H1 (cell line): Measurements from ENCODE around the gene GTF2IRD1. TPM values are rescaled to one million over a fixed set of nuclear protein-coding genes. Genes with fewer than 3 reads are reported as not detected.

ENCODE experiments used
- CTCF ChIA-PET: fragments of 300-600 bp; sonication (Branson Sonifier 250); formaldehyde crosslinking; loops from one replicate; lab custom pipeline; 2021; ENCODE audit not compliant: partially characterized antibody; lab: Charles Lee
- POLR2A ChIA-PET: fragments of 300-600 bp; sonication (Branson Sonifier 250); formaldehyde crosslinking; loops from one replicate; lab custom pipeline; 2021; ENCODE audit warnings: inconsistent platforms; ENCODE audit not compliant: partially characterized antibody; lab: Charles Lee
- DNase-seq, 2 experiments: peaks; one replicate each; pipeline versions ENCODE4 v3.0.0 to v3.0.0-alpha.2; 2010 to 2022; ENCODE audit warnings: low spot score in 2 of 2, low read depth in 1 of 2, mixed read lengths in 1 of 2
- FAIRE-seq: peaks from 2 replicates; lab custom pipeline; 2011; peaks lifted over from hg19 to GRCh38; lab: Jason Lieb, UNC
- H2AFZ ChIP-seq: 2 replicates; pipeline ENCODE4 v1.8.1; 2012; ENCODE audit warnings: low read length, inconsistent platforms
- H2AK5ac ChIP-seq: 2 replicates; pipeline ENCODE4 v1.6.1; 2013; ENCODE audit warnings: low read depth, low read length
- H2BK120ac ChIP-seq: replicated peaks from 2 replicates; pipeline ENCODE3; 2013; ENCODE audit warnings: low read depth, low read length, inconsistent platforms
- H2BK12ac ChIP-seq: 2 replicates; pipeline ENCODE4 v1.6.1; 2013; ENCODE audit warnings: low read depth, low read length
- H2BK15ac ChIP-seq: 2 replicates; pipeline ENCODE4 v1.6.1; 2013; ENCODE audit warnings: low read length
- H2BK20ac ChIP-seq: 2 replicates; pipeline ENCODE4 v1.6.1; 2013; ENCODE audit warnings: low read length
- H2BK5ac ChIP-seq: 2 replicates; pipeline ENCODE4 v1.6.1; 2013; ENCODE audit warnings: low read depth, low read length
- H3K14ac ChIP-seq: 2 replicates; pipeline ENCODE4 v1.6.1; 2013; ENCODE audit warnings: inconsistent platforms; ENCODE audit not compliant: insufficient read length
- H3K18ac ChIP-seq: 2 replicates; pipeline ENCODE4 v1.6.1; 2013; ENCODE audit warnings: low read length; ENCODE audit errors: extremely low read depth
- H3K23ac ChIP-seq: 2 replicates; pipeline ENCODE4 v1.6.1; 2013; ENCODE audit warnings: inconsistent platforms; ENCODE audit not compliant: insufficient read length
- H3K23me2 ChIP-seq: 2 replicates; pipeline ENCODE4 v1.6.1; 2013; ENCODE audit warnings: low read depth, low read length
- H3K27ac ChIP-seq: 2 replicates; pipeline ENCODE4 v1.6.1; 2011; ENCODE audit warnings: low read depth, low read length, inconsistent platforms
- H3K27me3 ChIP-seq, 4 experiments: replicated peaks in 1 of 4; 1 replicate in 1 of 4; 2 replicates in 3 of 4; pipeline versions ENCODE4 v1.6.1 to v1.8.1; 2011 to 2013; ENCODE audit warnings: low read length in 3 of 4, mild to moderate bottlenecking in 3 of 4, inconsistent platforms in 2 of 4, mixed read lengths in 2 of 4, moderate library complexity in 1 of 4; ENCODE audit not compliant: control insufficient read depth in 3 of 4, insufficient read depth in 3 of 4; ENCODE audit errors: extremely low read depth in 1 of 4
- H3K36me3 ChIP-seq, 4 experiments: 2 replicates each; pipeline versions ENCODE4 v1.6.1 to v1.8.1; 2011 to 2013; ENCODE audit warnings: mild to moderate bottlenecking in 4 of 4, low read length in 3 of 4, moderate library complexity in 2 of 4, control low read depth in 1 of 4, inconsistent platforms in 1 of 4; ENCODE audit not compliant: insufficient read depth in 4 of 4, control insufficient read depth in 2 of 4
- H3K4ac ChIP-seq: replicated peaks from 2 replicates; pipeline ENCODE3; 2013; ENCODE audit warnings: low read length, low read depth, mixed read lengths, inconsistent platforms; ENCODE audit not compliant: insufficient read length
- H3K4me1 ChIP-seq, 4 experiments: replicated peaks in 1 of 4; 1 replicate in 1 of 4; 2 replicates in 3 of 4; pipeline versions ENCODE4 v1.6.1 to v1.8.1; 2011 to 2013; ENCODE audit warnings: low read length in 3 of 4, inconsistent platforms in 2 of 4, mixed read lengths in 1 of 4; ENCODE audit not compliant: insufficient read depth in 4 of 4, control insufficient read depth in 3 of 4
- H3K4me2 ChIP-seq, 2 experiments: 2 replicates each; pipeline versions ENCODE4 v1.6.1 to v1.8.1; 2011 to 2013; ENCODE audit warnings: low read depth in 2 of 2, low read length in 2 of 2, control low read depth in 1 of 2, inconsistent platforms in 1 of 2, mild to moderate bottlenecking in 1 of 2; ENCODE audit not compliant: insufficient read depth in 1 of 2
- H3K4me3 ChIP-seq, 4 experiments: fragments of 200-600, 300-600 bp in 1 of 4; sonication (generic), shearing (Covaris generic), sonication (Bioruptor Twin) in 1 of 4; 2 replicates each; pipeline versions ENCODE4 v1.5.1 to v1.8.1; 2011 to 2016; ENCODE audit warnings: low read length in 4 of 4, low read depth in 3 of 4, control low read depth in 2 of 4, inconsistent platforms in 2 of 4, mild to moderate bottlenecking in 2 of 4, mixed read lengths in 1 of 4, moderate library complexity in 1 of 4; ENCODE audit not compliant: insufficient read depth in 2 of 4; ENCODE audit errors: extremely low read depth in 1 of 4
- H3K56ac ChIP-seq: replicated peaks from 2 replicates; pipeline ENCODE3; 2013; ENCODE audit warnings: low read depth, mild to moderate bottlenecking, mixed read lengths, low read length, inconsistent platforms; ENCODE audit not compliant: insufficient read length
- H3K79me1 ChIP-seq: 2 replicates; pipeline ENCODE4 v1.6.1; 2013; ENCODE audit warnings: low read depth, low read length, control low read depth
- H3K79me2 ChIP-seq, 2 experiments: 2 replicates each; pipeline versions ENCODE4 v1.6.1 to v1.8.1; 2012 to 2013; ENCODE audit warnings: low read length in 2 of 2, mild to moderate bottlenecking in 2 of 2, inconsistent platforms in 1 of 2; ENCODE audit not compliant: insufficient read depth in 2 of 2, control insufficient read depth in 1 of 2
- H3K9ac ChIP-seq, 4 experiments: replicated peaks in 1 of 4; 1 replicate in 1 of 4; 2 replicates in 3 of 4; pipeline versions ENCODE4 v1.6.1 to v1.8.1; 2011 to 2013; ENCODE audit warnings: low read depth in 3 of 4, low read length in 3 of 4, control low read depth in 2 of 4, mild to moderate bottlenecking in 2 of 4, moderate library complexity in 2 of 4, inconsistent platforms in 1 of 4; ENCODE audit errors: extremely low read depth in 1 of 4
- H3K9me3 ChIP-seq, 2 experiments: 2 replicates each; pipeline versions ENCODE4 v1.6.1 to v1.8.1; 2012 to 2013; ENCODE audit warnings: mild to moderate bottlenecking in 2 of 2, moderate library complexity in 2 of 2, control low read depth in 1 of 2, inconsistent platforms in 1 of 2, low read depth in 1 of 2, low read length in 1 of 2, mixed read lengths in 1 of 2; ENCODE audit not compliant: insufficient read depth in 2 of 2
- H4K20me1 ChIP-seq, 2 experiments: replicated peaks in 1 of 2; 2 replicates each; pipeline versions ENCODE3 to v1.8.1; 2011 to 2013; ENCODE audit warnings: inconsistent platforms in 2 of 2, low read length in 2 of 2, mild to moderate bottlenecking in 1 of 2; ENCODE audit not compliant: insufficient read depth in 2 of 2, control insufficient read depth in 1 of 2
- H4K5ac ChIP-seq: 2 replicates; pipeline ENCODE4 v1.6.1; 2013; ENCODE audit warnings: low read length, low read depth, mixed read lengths, inconsistent platforms; ENCODE audit not compliant: insufficient read length
- H4K8ac ChIP-seq: 2 replicates; pipeline ENCODE4 v1.8.0; 2013; ENCODE audit warnings: mild to moderate bottlenecking, moderate library complexity, low read length, inconsistent platforms; ENCODE audit not compliant: insufficient read depth; ENCODE audit errors: extremely low read depth
- H4K91ac ChIP-seq: replicated peaks from 2 replicates; pipeline ENCODE3; 2013; ENCODE audit warnings: low read length, mixed read lengths, inconsistent platforms; ENCODE audit not compliant: insufficient read length
- BRCA1 ChIP-seq: IDR thresholded peaks from 2 replicates; pipeline ENCODE4 v1.6.1; 2012; ENCODE audit warnings: low read depth, low read length, improper control_type of control experiment
- POLR2A ChIP-seq, 2 experiments: IDR thresholded peaks; 1 replicate in 1 of 2; 2 replicates in 1 of 2; pipeline ENCODE4 v1.6.1; 2011; ENCODE audit warnings: low read depth in 2 of 2, low read length in 2 of 2, mild to moderate bottlenecking in 2 of 2; ENCODE audit errors: control extremely low read depth in 1 of 2
- POLR2AphosphoS5 ChIP-seq: IDR thresholded peaks from 2 replicates; pipeline ENCODE4 v1.6.1; 2011; ENCODE audit warnings: low read depth, low read length
- WGBS, 2 experiments: shearing (Covaris generic) in 1 of 2; methylation state at CpG; one replicate each; pipeline versions ENCODE4 v1.1.6 to v1.1.7; 2013 to 2015; ENCODE audit warnings: low lambda C conversion rate in 2 of 2, mixed read lengths in 2 of 2, inconsistent platforms in 1 of 2, low coverage in 1 of 2, missing lambda C conversion rate in 1 of 2; ENCODE audit not compliant: insufficient replicate concordance in 2 of 2, insufficient coverage in 1 of 2, insufficient read length in 1 of 2; ENCODE audit errors: extremely low coverage in 1 of 2, missing lambda C conversion rate in 1 of 2; 5-methylcytosine and 5-hydroxymethylcytosine counted together
- polyA plus RNA-seq, 7 experiments: library from polyadenylated mRNA; depleted of rRNA in 3 of 7; stranded (reverse) in 5 of 7; unstranded in 2 of 7; fragments of >200 nt in 5 of 7; fragments of 200-250 nt in 2 of 7; gene quantifications; 1 replicate in 5 of 7; 2 replicates in 1 of 7; 4 replicates in 1 of 7; pipeline versions ENCODE4 v1.2.1 to v1.2.3, GENCODE V29; 2011 to 2013; ENCODE audit warnings: missing spikeins in 2 of 7, mixed read lengths in 2 of 7
- total RNA-seq: library from RNA; stranded (reverse); fragmentation: NEBNext Ultra II Directional; extraction: Animal tissue kit (Norgen Biotek cat#: 25700); gene quantifications from 2 replicates; pipeline ENCODE4 v1.2.1, GENCODE V29; 2021

GTF2IRD1 gene
- total and polyA plus RNA-seq, 2 of the 8 experiments (the other 6 are each of a cell fraction or from before 2014, with no cell fraction given): 27.4 to 45.4 TPM

DNA sequence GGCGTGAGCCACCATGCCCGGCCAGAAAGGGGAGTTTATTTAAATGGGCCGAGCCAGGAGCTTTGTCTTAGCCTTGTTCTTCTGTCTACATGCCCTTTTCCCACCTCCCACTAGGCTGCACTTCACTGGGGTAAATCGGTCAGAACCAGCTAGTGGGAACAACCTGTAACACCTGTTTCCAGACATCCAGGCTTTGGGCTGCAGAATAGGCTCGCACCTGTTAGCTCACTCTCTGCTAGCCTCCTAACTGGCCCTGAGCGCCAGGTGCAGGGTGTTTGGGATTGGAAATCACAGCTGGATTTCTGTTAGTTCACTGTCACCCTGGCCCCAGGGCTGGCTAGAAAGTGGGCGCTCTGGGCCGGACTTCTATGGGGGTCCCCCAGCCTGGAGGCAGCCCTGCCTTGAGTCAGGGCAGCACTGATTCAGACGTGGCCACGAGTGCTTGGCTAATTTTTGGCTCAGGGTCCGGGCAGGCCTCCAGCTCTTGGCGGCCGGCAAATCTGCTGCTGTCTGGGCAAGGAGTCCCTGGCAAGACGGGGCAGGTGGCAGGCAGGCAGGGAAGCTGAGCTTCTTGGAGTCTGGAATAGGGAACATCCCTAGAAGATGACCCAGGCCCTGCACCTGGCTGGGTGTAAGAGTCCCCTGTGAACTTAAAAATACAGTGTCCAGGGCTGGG is 48.6 kb downstream of the GTF2IRD1 start:
- no peak for FAIRE-seq
- H4K5ac ChIP-seq: no peak overlapping the region
- H3K36me3 ChIP-seq: no peaks in the 10 kb centered on the region
- H4K20me1 ChIP-seq: peaks cover 0 to 15% of the 10 kb centered on the region in 2 experiments
- H3K4me3 ChIP-seq: no peak overlapping the region
- peaks cover 0 to 27% of the 10 kb centered on the region in 2 experiments; a peak in 2 of 4 replicates for H3K79me2 ChIP-seq
- WGBS, 2 experiments: 92% methylated on average over 14 of the region's 14 CpGs; no CpG with 5 or more reads in 1 of the 2 experiments
- no peaks in the 10 kb centered on the region for H3K9me3 ChIP-seq
- H3K56ac ChIP-seq: no peak overlapping the region
- no peak overlapping the region for H2BK15ac ChIP-seq
- no peak overlapping the region for H3K9ac ChIP-seq
- H2BK20ac ChIP-seq: no peak overlapping the region
- no peak for DNase-seq
- H3K27ac ChIP-seq: no peak overlapping the region
- no peaks in the 10 kb centered on the region for H3K27me3 ChIP-seq
- H2AFZ ChIP-seq: no peak overlapping the region
- no peak overlapping the region for H2AK5ac ChIP-seq
- H2BK120ac ChIP-seq: no peak overlapping the region
- H3K23ac ChIP-seq: no peak overlapping the region
- H2BK12ac ChIP-seq: no peak overlapping the region
- peak overlapping the region; percentile 16; the same call in 1 of the 2 replicates for H4K8ac ChIP-seq
- peaks cover 0 to 5% (median 0%) of the 10 kb centered on the region in 4 experiments; a peak in 2 of 7 replicates for H3K4me1 ChIP-seq
- peaks cover 9% of the 10 kb centered on the region for H3K79me1 ChIP-seq
- H3K4me2 ChIP-seq: no peak overlapping the region
- H3K23me2 ChIP-seq: no peaks in the 10 kb centered on the region; the same call in 1 of the 2 replicates
- no peak overlapping the region for H3K14ac ChIP-seq
- ChIA-PET CTCF (interaction anchor here (0.9 to 2.4 kb wide), 12 partner anchors 9 to 296 kb away, joined by 3 to 7 read pairs (median 4); no protein-coding TSS in a partner anchor), POLR2A (interaction anchor here (0.7 to 2.0 kb wide), 13 partner anchors 9 to 155 kb away, joined by 3 to 12 read pairs (median 4); partner anchors contain the start of gene GTF2I)
- H4K91ac ChIP-seq: no peak overlapping the region
- no peak overlapping the region for H3K4ac ChIP-seq
- H2BK5ac ChIP-seq: no peak overlapping the region
- H3K18ac ChIP-seq: no peak overlapping the region
- TF ChIP-seq POLR2A (IDR thresholded peaks at IDR 0.05; ENCODE audit: control extremely low read depth in 1 of 2, low read depth in 2 of 2, low read length in 2 of 2) (no peak), POLR2AphosphoS5 (no peak), BRCA1 (no peak)
